ENCODE results near the gene FOXJ2. TPM values are rescaled to one million over a fixed set of nuclear protein-coding genes. Genes with fewer than 3 reads are reported as not detected.

Gene FOXJ2
- total RNA-seq, 1 donor from 2014 or later = 15.6 TPM

DNA sequence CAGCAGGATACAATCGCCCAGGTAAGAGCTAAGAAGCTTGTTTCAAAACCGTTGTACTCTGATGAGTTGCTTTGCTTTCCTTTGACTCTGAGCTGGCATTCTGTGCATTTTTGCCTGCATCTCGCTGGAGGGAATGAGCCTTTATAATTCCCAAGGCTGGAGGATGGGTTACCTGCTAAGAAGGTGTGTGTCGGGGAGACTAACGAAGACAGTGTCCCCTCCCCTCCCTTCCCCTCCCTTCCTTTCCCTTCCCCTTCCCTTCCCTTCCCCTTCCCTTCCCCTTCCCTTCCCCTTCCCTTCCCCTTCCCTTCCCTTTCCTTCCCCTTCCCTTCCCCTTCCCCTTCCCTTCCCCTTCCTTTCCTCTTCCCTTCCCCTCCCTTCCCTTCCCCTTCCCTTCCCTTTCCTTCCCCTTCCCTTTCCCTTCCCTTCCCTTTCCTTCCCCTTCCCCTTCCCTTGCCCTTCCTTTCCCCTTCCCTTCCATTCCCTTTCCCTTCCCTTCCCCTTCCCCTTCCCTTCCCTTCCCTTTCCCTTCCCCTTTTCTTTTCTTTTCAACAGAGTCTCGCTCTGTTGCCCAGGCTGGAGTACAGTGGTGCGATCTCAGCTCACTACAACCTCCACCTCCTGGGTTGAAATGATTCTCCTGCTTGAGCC, 18.2 kb downstream of the FOXJ2 start:
- Mint-ChIP-seq H3K27ac (no peak overlapping the region), H3K4me1 (ENCODE audit: unreplicated experiment) (peaks cover 5% of the 10 kb centered on the region), H3K36me3 (peaks cover 66% of the 10 kb centered on the region), H3K4me3 (no peak overlapping the region), H3K9me3 (no peaks in the 10 kb centered on the region), H3K27me3 (no peaks in the 10 kb centered on the region)
- no peak for DNase-seq (ENCODE audit: extremely low spot score, unreplicated experiment)
- TF ChIP-seq, protein P1, sequence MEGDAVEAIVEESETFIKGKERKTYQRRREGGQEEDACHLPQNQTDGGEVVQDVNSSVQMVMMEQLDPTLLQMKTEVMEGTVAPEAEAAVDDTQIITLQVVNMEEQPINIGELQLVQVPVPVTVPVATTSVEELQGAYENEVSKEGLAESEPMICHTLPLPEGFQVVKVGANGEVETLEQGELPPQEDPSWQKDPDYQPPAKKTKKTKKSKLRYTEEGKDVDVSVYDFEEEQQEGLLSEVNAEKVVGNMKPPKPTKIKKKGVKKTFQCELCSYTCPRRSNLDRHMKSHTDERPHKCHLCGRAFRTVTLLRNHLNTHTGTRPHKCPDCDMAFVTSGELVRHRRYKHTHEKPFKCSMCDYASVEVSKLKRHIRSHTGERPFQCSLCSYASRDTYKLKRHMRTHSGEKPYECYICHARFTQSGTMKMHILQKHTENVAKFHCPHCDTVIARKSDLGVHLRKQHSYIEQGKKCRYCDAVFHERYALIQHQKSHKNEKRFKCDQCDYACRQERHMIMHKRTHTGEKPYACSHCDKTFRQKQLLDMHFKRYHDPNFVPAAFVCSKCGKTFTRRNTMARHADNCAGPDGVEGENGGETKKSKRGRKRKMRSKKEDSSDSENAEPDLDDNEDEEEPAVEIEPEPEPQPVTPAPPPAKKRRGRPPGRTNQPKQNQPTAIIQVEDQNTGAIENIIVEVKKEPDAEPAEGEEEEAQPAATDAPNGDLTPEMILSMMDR (conservative IDR thresholded peaks at IDR 0.05) = no peak

DNA sequence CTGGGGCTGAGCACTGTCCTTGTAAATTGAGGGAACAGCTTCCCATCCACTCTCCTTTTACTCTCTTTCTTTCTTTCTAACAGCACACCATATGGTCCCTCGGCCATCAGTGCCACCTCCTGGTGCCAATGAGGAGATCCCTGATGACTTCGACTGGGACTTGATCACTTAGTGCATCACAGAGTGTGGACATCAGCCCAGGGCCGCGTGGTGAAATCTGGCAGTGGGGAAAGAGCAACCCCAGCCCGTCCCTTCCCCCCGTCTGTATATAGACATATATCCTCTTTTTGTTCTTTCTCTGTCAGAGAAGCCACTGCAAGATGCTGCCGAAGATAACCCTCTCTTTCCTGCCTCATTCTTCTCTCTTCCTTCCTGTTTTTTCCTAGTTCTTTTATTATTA, 20.2 kb downstream of the FOXJ2 start:
- no peak overlapping the region for H3K27ac Mint-ChIP-seq
- no peaks in the 10 kb centered on the region for H3K9me3 Mint-ChIP-seq
- H3K36me3 Mint-ChIP-seq = peaks cover 52% of the 10 kb centered on the region
- H3K4me1 Mint-ChIP-seq (ENCODE audit: unreplicated experiment) = no peaks in the 10 kb centered on the region
- DNase-seq (ENCODE audit: extremely low spot score, unreplicated experiment) = no peak
- TF ChIP-seq, protein P1 (conservative IDR thresholded peaks at IDR 0.05) = no peak
- H3K27me3 Mint-ChIP-seq = no peaks in the 10 kb centered on the region
- no peak overlapping the region for H3K4me3 Mint-ChIP-seq

DNA sequence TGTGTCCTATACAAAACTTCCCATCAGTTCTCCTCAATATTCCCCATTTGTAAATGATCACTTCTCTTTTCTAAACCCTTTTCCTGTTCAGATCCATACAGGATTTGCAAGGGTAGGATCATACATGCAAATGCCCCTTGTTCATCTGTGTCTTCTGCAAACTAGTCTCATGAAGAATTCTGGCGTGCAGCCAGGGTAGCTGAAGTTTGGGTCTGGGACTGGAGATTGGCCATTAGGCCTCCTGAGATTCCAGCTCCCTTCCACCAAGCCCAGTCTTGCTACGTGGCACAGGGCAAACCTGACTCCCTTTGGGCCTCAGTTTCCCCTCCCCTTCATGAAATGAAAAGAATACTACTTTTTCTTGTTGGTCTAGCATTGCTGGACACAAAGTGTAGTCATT, 22.3 kb downstream of the FOXJ2 start:
- Mint-ChIP-seq H3K36me3 (peaks cover 35% of the 10 kb centered on the region), H3K27ac (no peak overlapping the region), H3K4me1 (ENCODE audit: unreplicated experiment) (no peaks in the 10 kb centered on the region), H3K27me3 (peaks cover 2% of the 10 kb centered on the region), H3K9me3 (no peaks in the 10 kb centered on the region), H3K4me3 (no peak overlapping the region)
- TF ChIP-seq, protein P1 (conservative IDR thresholded peaks at IDR 0.05) = no peak
- no peak for DNase-seq (ENCODE audit: extremely low spot score, unreplicated experiment)

DNA sequence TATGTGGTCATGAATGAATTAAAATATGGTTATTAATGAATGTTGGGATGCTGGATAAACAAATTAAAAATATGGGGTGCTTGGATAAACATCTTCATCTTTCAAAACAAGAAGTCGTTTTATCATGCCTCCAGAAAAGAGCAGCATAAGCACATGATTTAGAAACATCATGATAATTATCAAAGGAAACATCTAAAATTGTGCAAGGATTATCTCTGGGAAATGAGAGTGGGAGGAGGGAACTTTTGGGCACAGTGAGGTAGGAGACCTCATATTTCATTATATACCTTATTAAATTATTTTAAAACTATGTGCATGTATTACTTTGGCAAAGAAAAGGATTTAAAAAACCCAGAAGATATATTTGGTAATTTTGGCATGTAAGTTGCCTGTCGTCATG, 24.8 kb downstream of the FOXJ2 start:
- Mint-ChIP-seq H3K27me3 (peaks cover 2% of the 10 kb centered on the region), H3K27ac (no peak overlapping the region), H3K4me3 (no peak overlapping the region), H3K36me3 (peaks cover 29% of the 10 kb centered on the region), H3K9me3 (no peaks in the 10 kb centered on the region), H3K4me1 (ENCODE audit: unreplicated experiment) (no peaks in the 10 kb centered on the region)
- no peak for DNase-seq (ENCODE audit: extremely low spot score, unreplicated experiment)
- TF ChIP-seq, protein P1 (conservative IDR thresholded peaks at IDR 0.05) = no peak

DNA sequence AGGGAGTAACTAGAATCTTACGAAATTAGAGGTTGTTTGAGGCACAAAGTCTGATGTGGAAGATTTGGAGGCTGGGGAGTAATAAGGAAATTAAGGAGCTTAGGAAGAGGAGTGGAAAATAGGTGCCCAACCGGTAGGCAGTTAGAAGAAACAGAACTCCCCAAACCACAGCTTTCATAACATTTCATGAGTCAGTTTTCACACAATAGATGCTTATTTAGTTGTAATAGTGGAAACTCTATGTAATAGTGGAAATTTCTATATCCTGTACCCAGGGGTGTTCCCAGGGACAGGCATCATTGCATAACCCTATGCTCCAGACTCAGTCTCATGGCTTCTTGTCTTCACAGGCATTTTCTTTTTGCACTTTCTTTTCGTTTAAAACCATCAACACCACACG, 25.3 kb downstream of the FOXJ2 start:
- Mint-ChIP-seq H3K36me3 (peaks cover 24% of the 10 kb centered on the region), H3K27me3 (peaks cover 2% of the 10 kb centered on the region), H3K27ac (no peak overlapping the region), H3K9me3 (no peaks in the 10 kb centered on the region), H3K4me3 (no peak overlapping the region), H3K4me1 (ENCODE audit: unreplicated experiment) (no peaks in the 10 kb centered on the region)
- TF ChIP-seq, protein P1 (conservative IDR thresholded peaks at IDR 0.05) = no peak
- DNase-seq (ENCODE audit: extremely low spot score, unreplicated experiment) = no peak
